ENCODE results near the gene RDH13.
"Not testable (repeated sequence)": the region's sequence is repeated elsewhere in the genome, so short reads cannot be mapped to it uniquely, and the experiment has no call there.

GRCh38 chr19:55040654-55041053 lies 22.3 kb downstream of the RDH13 start:
- not testable (repeated sequence) for TF ChIP-seq CTCF, POLR2A, EP300 (IDR thresholded peaks at IDR 0.05)

Measured in ovary (tissue), 3 donors.